Measurements from ENCODE around the gene TICRR.

The TICRR gene

DNA sequence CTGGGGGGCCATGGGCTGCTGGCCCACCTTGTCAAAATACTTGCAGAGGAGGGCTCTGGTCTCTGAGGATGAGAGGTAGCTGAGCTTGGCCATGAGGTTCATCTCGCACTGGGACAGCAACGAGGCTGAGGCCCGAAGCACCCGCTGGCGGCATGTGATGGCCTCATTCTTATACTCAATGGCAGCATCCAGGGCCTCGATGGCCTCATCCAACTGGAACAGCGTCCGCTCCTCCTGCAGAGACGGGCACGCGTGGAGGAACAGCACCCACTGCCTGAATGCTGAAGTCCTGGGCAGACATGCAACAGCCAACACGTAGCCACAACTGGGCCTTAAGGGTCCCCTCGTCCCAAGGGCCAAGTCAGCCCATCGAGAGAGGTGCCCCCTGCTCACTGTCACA, 55.0 kb downstream of the TICRR start:
- H3K14ac ChIP-seq (ENCODE audit: low read length) = no peak overlapping the region
- no peak overlapping the region for H3K9ac ChIP-seq (ENCODE audit: low read length)
- no peak overlapping the region for H4K91ac ChIP-seq (ENCODE audit: low read depth, low read length)
- WGBS (ENCODE audit: extremely low coverage, insufficient coverage, insufficient read length) = no CpG with 5 or more reads among the region's 14 CpGs
- H3K4me2 ChIP-seq (ENCODE audit: low read length) = no peak overlapping the region
- H2BK5ac ChIP-seq (ENCODE audit: low read depth, low read length, poor library complexity) = no peak overlapping the region
- H3K4me1 ChIP-seq (ENCODE audit: control insufficient read depth in 1 of 2, insufficient read depth in 2 of 2, low read length in 2 of 2) = no peaks in the 10 kb centered on the region
- H3K79me2 ChIP-seq (ENCODE audit: control insufficient read depth, insufficient read depth, low read length, poor library complexity) = no peaks in the 10 kb centered on the region
- no peak overlapping the region for H2AFZ ChIP-seq (ENCODE audit: insufficient read depth, low read length, poor library complexity)
- no peak overlapping the region for H4K8ac ChIP-seq (ENCODE audit: low read depth, low read length)
- no peak overlapping the region for H2BK12ac ChIP-seq (ENCODE audit: low read length)
- no peak overlapping the region for H4K12ac ChIP-seq (ENCODE audit: low read depth, low read length)
- no peak overlapping the region for H3K18ac ChIP-seq (ENCODE audit: low read length)
- peaks cover 74 to 80% of the 10 kb centered on the region in 2 experiments for H3K36me3 ChIP-seq (ENCODE audit: control insufficient read depth in 1 of 2, insufficient read depth in 2 of 2, low read length in 2 of 2)
- H3K79me1 ChIP-seq (ENCODE audit: low read length) = no peaks in the 10 kb centered on the region
- H2BK120ac ChIP-seq (ENCODE audit: insufficient read depth, low read length, poor library complexity) = no peak overlapping the region
- no peak overlapping the region for H3K27ac ChIP-seq (ENCODE audit: low read depth, low read length)
- peaks cover 24% of the 10 kb centered on the region for H3K9me3 ChIP-seq (ENCODE audit: insufficient read depth, low read depth, low read length)
- no peak for DNase-seq
- H3K23ac ChIP-seq (ENCODE audit: low read length) = no peak overlapping the region
- H3K4me3 ChIP-seq (ENCODE audit: low read depth, low read length) = no peak overlapping the region
- H2AK5ac ChIP-seq (ENCODE audit: low read length) = no peak overlapping the region
- H3K4ac ChIP-seq (ENCODE audit: low read depth, low read length) = no peak overlapping the region
- H3K27me3 ChIP-seq (ENCODE audit: insufficient read depth, low read length) = no peaks in the 10 kb centered on the region

DNA sequence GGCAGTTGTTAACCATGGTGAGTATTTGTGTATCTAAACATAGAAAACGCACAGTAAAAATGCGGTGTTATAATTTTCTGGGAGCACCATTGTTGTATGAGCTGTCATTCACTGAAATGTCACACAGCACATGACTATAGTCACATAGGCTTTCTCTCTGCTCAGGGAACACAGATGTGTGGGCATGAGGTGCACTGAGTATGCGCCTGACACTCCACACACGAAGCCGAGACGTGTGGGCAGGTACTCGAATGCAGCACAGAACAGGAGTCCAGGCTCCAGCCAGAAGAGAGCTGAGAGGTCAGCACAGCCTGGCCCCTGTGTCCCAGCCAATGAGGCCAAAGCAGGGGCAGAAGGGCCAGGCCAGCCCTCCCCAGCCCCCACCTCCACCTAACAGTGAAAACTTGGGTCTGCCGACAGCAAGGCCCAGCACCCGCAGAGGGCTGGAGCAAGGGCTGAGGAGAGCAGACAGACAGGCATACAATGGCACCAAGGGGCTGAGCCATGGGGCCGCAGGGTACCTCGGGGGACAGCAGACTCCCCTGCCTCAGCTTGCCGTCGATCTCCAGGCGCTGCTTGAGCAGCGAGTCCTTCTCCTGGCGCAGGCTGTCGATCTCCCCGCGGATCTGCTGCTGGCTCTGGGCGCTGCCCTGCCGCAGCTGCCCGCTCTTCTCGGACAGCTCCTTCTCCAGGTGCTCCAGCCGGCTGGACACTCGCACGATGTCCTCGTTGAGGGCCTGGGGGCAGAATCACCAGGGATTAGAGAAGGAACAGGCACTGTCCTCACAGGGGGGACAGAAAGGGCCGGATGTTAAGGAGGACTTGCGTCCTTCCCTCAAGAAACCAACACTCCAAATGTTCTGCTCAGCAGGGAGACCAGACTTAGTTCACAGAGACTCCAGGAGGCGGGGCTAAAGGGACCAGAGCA, 56.0 kb downstream of the TICRR start:
- Histone ChIP-seq H3K4me2 (ENCODE audit: low read length) (no peak overlapping the region), H3K18ac (ENCODE audit: low read length) (no peak overlapping the region), H2AFZ (ENCODE audit: insufficient read depth, low read length, poor library complexity) (no peak overlapping the region), H3K36me3 (ENCODE audit: control insufficient read depth in 1 of 2, insufficient read depth in 2 of 2, low read length in 2 of 2) (peaks cover 64 to 70% of the 10 kb centered on the region in 2 experiments), H3K23ac (ENCODE audit: low read length) (no peak overlapping the region), H3K4me3 (ENCODE audit: low read depth, low read length) (no peak overlapping the region), H2BK120ac (ENCODE audit: insufficient read depth, low read length, poor library complexity) (no peak overlapping the region), H4K8ac (ENCODE audit: low read depth, low read length) (no peak overlapping the region), H3K14ac (ENCODE audit: low read length) (no peak overlapping the region), H3K4ac (ENCODE audit: low read depth, low read length) (no peak overlapping the region), H3K4me1 (ENCODE audit: control insufficient read depth in 1 of 2, insufficient read depth in 2 of 2, low read length in 2 of 2) (no peaks in the 10 kb centered on the region), H4K91ac (ENCODE audit: low read depth, low read length) (no peak overlapping the region), H3K79me2 (ENCODE audit: control insufficient read depth, insufficient read depth, low read length, poor library complexity) (no peaks in the 10 kb centered on the region), H3K27ac (ENCODE audit: low read depth, low read length) (no peak overlapping the region), H3K9ac (ENCODE audit: low read length) (no peak overlapping the region), H3K9me3 (ENCODE audit: insufficient read depth, low read depth, low read length) (peaks cover 24% of the 10 kb centered on the region), H2AK5ac (ENCODE audit: low read length) (no peak overlapping the region), H3K27me3 (ENCODE audit: insufficient read depth, low read length) (no peaks in the 10 kb centered on the region), H3K79me1 (ENCODE audit: low read length) (no peaks in the 10 kb centered on the region), H4K12ac (ENCODE audit: low read depth, low read length) (no peak overlapping the region), H2BK12ac (ENCODE audit: low read length) (no peak overlapping the region), H2BK5ac (ENCODE audit: low read depth, low read length, poor library complexity) (no peak overlapping the region)
- DNase-seq = no peak
- WGBS (ENCODE audit: extremely low coverage, insufficient coverage, insufficient read length) = no CpG with 5 or more reads among the region's 30 CpGs

DNA sequence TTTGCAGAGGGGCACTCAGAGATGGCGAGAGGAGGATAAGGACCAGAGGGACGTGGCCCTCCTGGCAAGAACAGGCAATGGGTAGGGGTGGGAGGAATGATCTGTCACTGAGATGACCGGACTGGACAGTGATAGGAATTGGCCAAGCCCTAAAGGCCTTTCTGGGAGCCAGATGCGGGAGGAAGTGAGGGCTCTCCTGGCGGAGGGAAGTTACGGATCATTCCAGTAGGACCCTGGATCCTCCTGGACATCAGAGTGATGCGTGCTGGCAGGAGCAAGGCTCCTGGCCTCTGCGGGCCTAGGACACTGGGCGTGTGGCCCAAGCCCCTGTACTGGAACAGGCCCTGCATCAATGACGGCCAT, 56.6 kb downstream of the TICRR start:
- H3K9ac ChIP-seq (ENCODE audit: low read length) = no peak overlapping the region
- no peak overlapping the region for H3K14ac ChIP-seq (ENCODE audit: low read length)
- H3K4me2 ChIP-seq (ENCODE audit: low read length) = no peak overlapping the region
- H2BK5ac ChIP-seq (ENCODE audit: low read depth, low read length, poor library complexity) = no peak overlapping the region
- peaks cover 24% of the 10 kb centered on the region for H3K9me3 ChIP-seq (ENCODE audit: insufficient read depth, low read depth, low read length)
- no peak overlapping the region for H3K4me3 ChIP-seq (ENCODE audit: low read depth, low read length)
- H2BK12ac ChIP-seq (ENCODE audit: low read length) = no peak overlapping the region
- no peak overlapping the region for H4K8ac ChIP-seq (ENCODE audit: low read depth, low read length)
- peaks cover 63 to 64% of the 10 kb centered on the region in 2 experiments for H3K36me3 ChIP-seq (ENCODE audit: control insufficient read depth in 1 of 2, insufficient read depth in 2 of 2, low read length in 2 of 2)
- no peak overlapping the region for H3K4ac ChIP-seq (ENCODE audit: low read depth, low read length)
- H3K27me3 ChIP-seq (ENCODE audit: insufficient read depth, low read length) = no peaks in the 10 kb centered on the region
- H3K18ac ChIP-seq (ENCODE audit: low read length) = no peak overlapping the region
- DNase-seq = no peak
- no peaks in the 10 kb centered on the region for H3K4me1 ChIP-seq (ENCODE audit: control insufficient read depth in 1 of 2, insufficient read depth in 2 of 2, low read length in 2 of 2)
- no peak overlapping the region for H2AFZ ChIP-seq (ENCODE audit: insufficient read depth, low read length, poor library complexity)
- no peaks in the 10 kb centered on the region for H3K79me1 ChIP-seq (ENCODE audit: low read length)
- no CpG with 5 or more reads among the region's 10 CpGs for WGBS (ENCODE audit: extremely low coverage, insufficient coverage, insufficient read length)
- no peak overlapping the region for H4K91ac ChIP-seq (ENCODE audit: low read depth, low read length)
- H3K27ac ChIP-seq (ENCODE audit: low read depth, low read length) = no peak overlapping the region
- H4K12ac ChIP-seq (ENCODE audit: low read depth, low read length) = no peak overlapping the region
- no peak overlapping the region for H3K23ac ChIP-seq (ENCODE audit: low read length)
- H2BK120ac ChIP-seq (ENCODE audit: insufficient read depth, low read length, poor library complexity) = no peak overlapping the region
- no peaks in the 10 kb centered on the region for H3K79me2 ChIP-seq (ENCODE audit: control insufficient read depth, insufficient read depth, low read length, poor library complexity)
- no peak overlapping the region for H2AK5ac ChIP-seq (ENCODE audit: low read length)

DNA sequence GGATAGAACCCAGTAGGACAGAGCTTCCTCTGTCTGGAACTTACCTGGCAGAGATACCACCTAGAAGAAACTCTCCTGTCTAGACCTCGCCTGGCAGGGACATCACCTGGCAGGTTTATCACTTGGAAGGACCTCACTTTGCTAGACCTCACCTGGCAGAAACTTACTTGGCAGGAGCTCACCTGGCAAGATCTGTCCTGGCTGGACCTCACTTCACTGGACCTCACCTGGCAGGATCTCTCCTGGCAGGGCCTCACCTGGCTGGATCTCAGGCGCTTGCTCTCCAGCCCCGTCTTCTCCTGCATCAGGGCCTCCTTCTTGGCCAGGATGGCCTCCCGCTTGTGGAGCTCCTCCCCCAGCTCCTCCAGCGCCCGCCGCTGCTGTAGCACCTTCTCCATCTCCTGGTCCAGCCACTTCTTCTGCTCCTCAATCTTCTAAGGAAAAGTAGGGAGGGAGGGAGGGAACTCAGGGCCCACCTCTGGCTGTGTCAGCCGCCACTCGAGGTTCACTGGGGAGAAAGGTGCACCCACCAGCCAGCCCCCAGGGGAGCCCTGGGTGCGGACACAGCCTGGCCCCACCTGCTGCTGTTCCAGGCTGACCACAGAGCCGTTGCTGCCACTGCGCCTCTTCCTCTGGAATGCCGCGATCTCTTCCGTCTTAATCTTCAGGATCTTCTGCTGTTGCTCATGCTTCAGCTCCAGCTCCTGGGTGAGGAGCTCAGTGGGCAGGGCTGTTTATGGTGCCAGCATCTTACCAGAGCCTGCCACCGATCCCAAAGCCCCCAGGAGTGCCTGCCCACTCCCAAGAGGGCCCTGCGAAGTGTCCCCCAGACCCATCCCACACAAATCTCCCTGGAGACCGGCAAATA, 57.5 kb downstream of the TICRR start:
- H3K27me3 ChIP-seq (ENCODE audit: insufficient read depth, low read length) = no peaks in the 10 kb centered on the region
- H3K23ac ChIP-seq (ENCODE audit: low read length) = no peak overlapping the region
- H3K4me3 ChIP-seq (ENCODE audit: low read depth, low read length) = peak overlapping the region; percentile 26
- no peaks in the 10 kb centered on the region for H3K79me2 ChIP-seq (ENCODE audit: control insufficient read depth, insufficient read depth, low read length, poor library complexity)
- H3K27ac ChIP-seq (ENCODE audit: low read depth, low read length) = no peak overlapping the region
- H3K4me2 ChIP-seq (ENCODE audit: low read length) = no peak overlapping the region
- no peak overlapping the region for H2BK120ac ChIP-seq (ENCODE audit: insufficient read depth, low read length, poor library complexity)
- no peak overlapping the region for H3K4ac ChIP-seq (ENCODE audit: low read depth, low read length)
- no peak overlapping the region for H3K9ac ChIP-seq (ENCODE audit: low read length)
- no peak overlapping the region for H4K12ac ChIP-seq (ENCODE audit: low read depth, low read length)
- H3K18ac ChIP-seq (ENCODE audit: low read length) = no peak overlapping the region
- no peak overlapping the region for H2BK5ac ChIP-seq (ENCODE audit: low read depth, low read length, poor library complexity)
- H3K4me1 ChIP-seq (ENCODE audit: control insufficient read depth in 1 of 2, insufficient read depth in 2 of 2, low read length in 2 of 2) = no peaks in the 10 kb centered on the region
- no peak overlapping the region for H2AFZ ChIP-seq (ENCODE audit: insufficient read depth, low read length, poor library complexity)
- WGBS (ENCODE audit: extremely low coverage, insufficient coverage, insufficient read length) = no CpG with 5 or more reads among the region's 18 CpGs
- H2BK12ac ChIP-seq (ENCODE audit: low read length) = no peak overlapping the region
- no peak overlapping the region for H4K8ac ChIP-seq (ENCODE audit: low read depth, low read length)
- H2AK5ac ChIP-seq (ENCODE audit: low read length) = no peak overlapping the region
- H3K36me3 ChIP-seq (ENCODE audit: control insufficient read depth in 1 of 2, insufficient read depth in 2 of 2, low read length in 2 of 2) = peaks cover 55 to 56% of the 10 kb centered on the region in 2 experiments
- no peaks in the 10 kb centered on the region for H3K79me1 ChIP-seq (ENCODE audit: low read length)
- DNase-seq = no peak
- peaks cover 24% of the 10 kb centered on the region for H3K9me3 ChIP-seq (ENCODE audit: insufficient read depth, low read depth, low read length)
- H3K14ac ChIP-seq (ENCODE audit: low read length) = no peak overlapping the region
- H4K91ac ChIP-seq (ENCODE audit: low read depth, low read length) = no peak overlapping the region

Data from trophoblast cell (in vitro differentiated cells and primary cell).